ENCODE data around the gene IGLL1.
"Not testable (repeated sequence)": the region's sequence is repeated elsewhere in the genome, so short reads cannot be mapped to it uniquely, and the experiment has no call there.

The IGLL1 gene

DNA sequence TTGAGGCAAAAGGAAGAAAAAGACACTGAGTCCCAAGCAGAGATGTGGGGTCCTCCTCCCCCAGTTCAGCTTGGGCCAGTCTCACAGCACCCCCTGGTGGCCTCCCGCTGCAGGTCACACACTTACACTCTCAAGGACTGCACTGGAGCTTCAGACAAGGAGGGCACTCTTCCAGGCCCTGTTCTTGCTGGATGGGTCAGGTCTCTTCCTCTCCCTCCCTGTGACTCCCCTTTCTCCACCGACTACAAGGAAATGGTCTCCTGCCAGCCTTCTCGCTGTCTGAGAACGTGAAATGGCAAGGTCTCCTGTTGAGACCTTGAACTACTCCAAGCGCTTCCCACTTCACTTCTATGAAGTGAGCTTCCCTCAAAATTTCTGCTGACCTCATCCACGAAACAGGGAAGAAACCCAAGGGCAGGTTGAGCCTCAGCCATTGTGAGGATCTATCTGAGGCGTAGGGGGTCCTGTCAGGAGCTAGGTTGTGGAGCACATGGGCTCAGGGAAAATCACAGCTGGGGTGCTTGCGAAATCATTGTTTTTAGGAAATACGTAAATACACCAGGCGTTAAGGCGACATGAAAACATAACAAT, 11.2 kb upstream of the IGLL1 start:
- peak; percentile 76 for DNase-seq

- no peak for DNase-seq
These were observed 3.7 kb upstream of the IGLL1 start for GRCh38 chr22:23583836-23584235.

GRCh38 chr22:23583153-23583552, 3.1 kb upstream of the IGLL1 start:
- DNase-seq = no peak

- no peak for DNase-seq
These were observed 1.2 kb upstream of the IGLL1 start for GRCh38 chr22:23581260-23581650.

GRCh38 chr22:23580576-23581259, 628 bp upstream of the IGLL1 start:
- DNase-seq = no peak

- no peak for DNase-seq
These were observed 810 bp downstream of the IGLL1 start for GRCh38 chr22:23579280-23579679.

DNA sequence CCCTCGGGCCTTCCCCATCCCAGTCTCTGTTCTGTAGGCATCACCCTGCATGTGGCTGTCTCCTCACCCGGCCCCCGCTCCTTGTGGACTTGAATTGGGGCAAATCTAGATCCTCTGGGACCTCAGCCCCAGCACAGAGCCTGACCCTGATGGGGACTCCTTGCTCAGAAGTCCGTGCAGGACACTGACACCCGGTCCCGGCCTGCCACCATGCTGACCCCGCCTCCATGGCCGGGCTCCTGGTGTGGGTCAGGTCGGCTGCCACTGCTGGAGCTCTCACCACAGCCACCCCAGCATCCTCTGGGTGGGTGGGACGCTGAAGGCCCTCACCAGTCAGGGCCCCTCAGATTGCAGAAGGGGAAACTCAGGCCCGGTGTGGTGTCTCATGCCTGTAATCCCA, 1.8 kb downstream of the IGLL1 start:
- DNase-seq = no peak

DNA sequence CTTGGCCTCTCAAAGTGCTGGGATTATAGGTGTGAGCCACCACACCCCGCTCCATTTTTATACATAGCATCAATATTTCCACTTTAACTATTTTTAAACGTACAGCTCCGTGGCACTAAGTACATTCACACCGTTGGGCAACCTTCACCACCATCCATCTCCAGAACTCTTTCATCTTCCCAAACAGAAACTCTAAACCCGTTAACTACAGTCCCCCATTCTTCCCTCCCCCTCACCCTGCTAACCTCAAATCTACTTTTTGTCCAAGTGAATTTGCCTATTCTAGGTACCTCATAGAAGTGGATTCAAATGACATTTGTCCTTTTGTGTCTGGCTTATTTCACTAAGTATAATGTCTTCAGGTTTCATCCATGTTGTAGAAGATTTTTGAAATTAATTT, 3.4 kb downstream of the IGLL1 start:
- no peak for DNase-seq

GRCh38 chr22:23575601-23576000, 4.5 kb downstream of the IGLL1 start:
- DNase-seq = no peak

DNA sequence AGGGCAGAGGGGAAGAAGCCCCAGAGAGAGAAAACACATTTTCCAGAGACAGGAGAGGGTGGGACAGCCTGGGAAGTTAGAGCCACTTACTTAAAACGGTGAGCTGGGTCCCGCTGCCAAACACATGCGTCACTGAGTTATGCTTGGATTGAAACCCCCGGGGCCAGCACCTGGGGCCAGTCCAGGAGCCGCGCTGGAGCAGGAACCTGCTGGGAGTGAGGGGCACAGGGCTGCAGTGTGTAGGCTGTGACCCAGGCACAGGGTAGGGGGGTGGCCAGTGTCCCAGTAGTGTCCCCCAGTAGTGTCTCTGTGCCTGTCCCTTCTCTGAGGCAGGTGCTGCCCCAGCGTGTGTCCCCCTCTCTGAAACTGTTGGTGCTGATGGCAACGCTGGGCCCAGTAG, 5.2 kb downstream of the IGLL1 start:
- DNase-seq = no peak

GRCh38 chr22:23574371-23574811, 5.7 kb downstream of the IGLL1 start:
- DNase-seq = no peak

GRCh38 chr22:23573701-23574235, 6.3 kb downstream of the IGLL1 start:
- DNase-seq = not testable (repeated sequence)

GRCh38 chr22:23573106-23573505, 7.0 kb downstream of the IGLL1 start:
- DNase-seq = not testable (repeated sequence)

GRCh38 chr22:23571486-23571885, 8.6 kb downstream of the IGLL1 start:
- no peak for DNase-seq

DNA sequence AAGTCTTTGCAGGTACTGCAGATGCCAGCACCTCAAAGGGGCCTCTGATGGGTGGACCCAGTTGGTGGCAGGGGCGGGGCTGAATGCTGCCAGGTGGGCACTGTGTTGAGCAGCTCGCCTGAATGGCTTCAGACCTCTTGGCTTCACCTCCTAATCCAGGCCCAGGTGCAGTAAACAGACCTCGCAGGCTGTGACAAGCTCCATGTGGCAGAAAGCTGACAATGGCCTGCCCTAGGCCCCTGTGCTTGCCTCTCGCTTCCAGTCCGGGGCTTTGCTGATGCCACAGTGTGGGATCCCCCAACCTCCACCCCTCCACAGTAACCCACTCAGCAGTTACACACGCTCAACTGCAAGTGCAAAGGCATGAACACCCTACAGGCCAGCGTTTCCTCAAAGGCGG, 9.4 kb downstream of the IGLL1 start:
- no peak for DNase-seq

- no peak for DNase-seq
These were observed 10.4 kb downstream of the IGLL1 start for GRCh38 chr22:23569716-23570115.

DNA sequence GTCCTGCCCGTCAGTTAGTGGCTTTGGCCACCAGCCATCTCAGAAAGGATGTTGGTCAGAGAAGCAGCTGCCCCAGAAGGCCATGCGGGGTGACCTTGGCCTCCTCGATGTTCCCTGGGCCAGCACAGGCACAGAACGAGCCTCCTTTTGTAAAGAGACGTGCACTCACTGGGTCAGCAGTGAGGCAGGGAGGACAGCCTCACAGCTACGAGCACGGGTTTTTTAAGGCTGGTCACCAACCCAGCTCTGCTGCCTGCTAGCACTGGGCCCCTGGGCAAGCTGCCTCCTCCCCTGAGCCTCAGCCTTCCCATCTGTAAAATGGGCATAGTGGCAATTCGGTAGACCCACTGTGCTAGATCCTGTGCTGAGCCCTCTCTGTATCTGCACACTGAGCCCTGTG, 10.8 kb downstream of the IGLL1 start:
- no peak for DNase-seq

DNA sequence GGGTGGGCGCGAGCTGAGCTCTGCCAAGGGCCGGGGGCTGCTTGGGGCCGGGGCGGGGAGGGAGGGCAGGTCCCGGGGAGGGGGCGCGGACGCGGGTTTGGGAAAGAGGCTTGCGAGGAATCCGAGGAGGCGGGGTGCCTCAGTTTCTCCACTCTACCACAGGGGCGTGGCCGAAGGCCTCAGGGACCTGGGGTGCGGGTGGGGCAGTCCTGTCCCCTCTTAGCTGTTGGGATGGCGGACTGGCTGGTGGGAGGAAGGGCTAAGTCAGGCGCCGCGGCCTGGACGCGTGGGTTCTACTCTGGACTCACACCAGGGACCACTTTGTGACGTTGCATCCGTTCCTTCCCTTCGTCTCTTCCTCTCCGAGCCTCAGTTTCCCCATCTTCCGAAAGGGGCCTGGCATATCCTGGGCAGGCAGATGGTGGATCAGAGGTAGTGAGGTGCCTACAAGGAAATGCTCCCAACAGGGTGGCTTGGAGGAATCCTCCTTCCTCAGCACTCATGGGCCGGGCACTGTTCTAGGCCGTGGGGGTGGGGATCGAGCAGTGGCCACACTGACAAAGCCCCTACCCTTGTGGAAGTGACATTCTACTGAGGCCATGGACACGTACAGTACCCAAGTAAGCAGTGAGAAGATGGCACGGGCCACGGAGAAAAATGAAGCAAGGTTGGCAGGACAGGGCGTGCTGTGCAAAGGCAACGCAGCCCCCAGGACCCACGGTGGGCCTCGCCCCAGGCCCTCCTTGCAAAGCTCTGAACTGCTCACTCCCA, 13.2 kb downstream of the IGLL1 start:
- no peak for DNase-seq

DNA sequence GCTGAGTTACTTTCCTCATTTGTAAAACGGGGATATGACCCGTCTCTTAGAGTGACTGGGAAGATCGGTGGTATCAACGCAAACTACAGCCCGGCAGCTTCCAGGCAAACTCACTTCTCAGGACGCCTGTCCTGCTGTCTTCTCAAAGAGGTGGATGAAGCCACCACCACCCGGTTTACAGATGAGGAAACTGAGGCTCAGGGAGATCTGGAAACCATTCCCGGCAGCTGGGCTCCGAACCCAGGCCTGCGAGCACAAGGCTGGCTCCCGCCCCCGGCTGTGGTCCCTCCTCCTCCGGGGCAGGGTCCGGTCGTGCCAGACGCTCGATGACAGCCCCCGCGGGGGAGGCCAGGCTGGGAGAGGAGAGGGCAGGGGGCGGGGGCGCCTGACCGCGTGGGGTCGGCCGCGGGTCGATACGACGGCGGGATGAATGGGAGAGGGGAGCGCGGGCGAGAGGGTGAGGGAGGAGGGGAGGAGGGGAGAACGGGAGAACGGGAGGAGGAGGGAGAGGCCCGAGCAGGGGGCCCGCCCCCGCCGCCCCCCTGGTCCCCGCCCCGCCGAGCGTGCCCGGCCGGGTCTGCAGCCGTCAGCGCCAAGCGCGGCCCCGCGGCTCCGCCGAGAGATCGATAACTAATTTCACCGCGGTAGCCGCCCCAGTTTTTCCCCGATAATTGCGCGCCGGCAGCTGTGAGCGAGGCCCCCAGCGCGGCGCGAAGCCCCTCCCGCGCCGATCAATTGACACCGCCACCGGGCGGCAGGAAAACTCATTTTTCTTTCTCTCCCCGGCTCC, 14.0 kb downstream of the IGLL1 start:
- peak; percentile 16 for DNase-seq

- peak; percentile 23 for DNase-seq
These were observed 14.7 kb downstream of the IGLL1 start for GRCh38 chr22:23565305-23565914.

GRCh38 chr22:23564276-23564675, 15.8 kb downstream of the IGLL1 start:
- DNase-seq = no peak

- DNase-seq = no peak
These were observed 17.0 kb downstream of the IGLL1 start for GRCh38 chr22:23563111-23563510.

- no peak for DNase-seq
These were observed 17.9 kb downstream of the IGLL1 start for GRCh38 chr22:23562186-23562585.
